Spinal cord (tissue), 10 donors: ENCODE measurements around the gene GPBP1L1. TPM values are rescaled to one million over a fixed set of nuclear protein-coding genes. Genes with fewer than 3 reads are reported as not detected.

Experiments
- DNase-seq, 6 donors: peaks; one replicate each; pipeline versions ENCODE4 v3.0.0 to v3.0.0-alpha.2; 2013 to 2015; ENCODE audit warnings: low spot score in 6 of 6, low read depth in 4 of 6
- H3K27ac ChIP-seq: one replicate; pipeline ENCODE4 v1.5.1; 2013; ENCODE audit warnings: low read depth, low read length, control low read depth
- H3K27me3 ChIP-seq: one replicate; pipeline ENCODE4 v1.6.1; 2013; ENCODE audit warnings: low read length; ENCODE audit not compliant: control insufficient read depth, insufficient read depth
- H3K36me3 ChIP-seq: one replicate; pipeline ENCODE4 v1.6.1; 2013; ENCODE audit warnings: low read length; ENCODE audit not compliant: control insufficient read depth, insufficient read depth
- H3K4me1 ChIP-seq: one replicate; pipeline ENCODE4 v1.6.1; 2013; ENCODE audit warnings: low read length; ENCODE audit not compliant: control insufficient read depth, insufficient read depth
- H3K4me3 ChIP-seq: one replicate; pipeline ENCODE4 v1.5.1; 2013; ENCODE audit warnings: low read depth, low read length, control low read depth
- H3K9me3 ChIP-seq: one replicate; pipeline ENCODE4 v1.6.1; 2013; ENCODE audit warnings: low read length; ENCODE audit not compliant: control insufficient read depth, insufficient read depth
- WGBS: methylation state at CpG from one replicate; pipeline ENCODE4 v1.1.5; 2013; ENCODE audit warnings: missing lambda C conversion rate; ENCODE audit not compliant: insufficient coverage; 5-methylcytosine and 5-hydroxymethylcytosine counted together
- polyA plus RNA-seq, 2 donors: library from polyadenylated mRNA; unstranded; fragments of 120-200 nt; gene quantifications; one replicate each; pipeline ENCODE4 v1.2.1, GENCODE V29; 2013; ENCODE audit not compliant: insufficient read length in 2 of 2
- total RNA-seq, 2 donors: library from RNA; depleted of rRNA in 1 of 2; stranded (reverse); fragments of 120-200 nt in 1 of 2; fragments of >200 nt in 1 of 2; gene quantifications; one replicate each; pipeline versions ENCODE4 v1.2.3 to v1.2.4, GENCODE V29; 2013 to 2014
- donor health status: healthy.

GPBP1L1 gene
- total and polyA plus RNA-seq, 4 donors: 51.0 to 87.0 (median 69.8) TPM

GRCh38 chr1:45621501-45621836, 64.9 kb downstream of the GPBP1L1 start:
- H3K27ac ChIP-seq: no peak overlapping the region
- peaks cover 54% of the 10 kb centered on the region for H3K36me3 ChIP-seq
- DNase-seq: peak in 1 of 6 donors; percentile 7

GRCh38 chr1:45620588-45621500, 65.5 kb downstream of the GPBP1L1 start:
- H3K36me3 ChIP-seq: peaks cover 53% of the 10 kb centered on the region
- no peak overlapping the region for H3K4me3 ChIP-seq
- peaks cover 9% of the 10 kb centered on the region for H3K4me1 ChIP-seq
- no peak overlapping the region for H3K27ac ChIP-seq
- no peaks in the 10 kb centered on the region for H3K27me3 ChIP-seq
- no peaks in the 10 kb centered on the region for H3K9me3 ChIP-seq
- WGBS: 93% methylated on average over 16 of the region's 17 CpGs
- DNase-seq: no peak

More at GRCh38 chr1:45621501-45621836, 64.9 kb downstream of the GPBP1L1 start:
- peaks cover 9% of the 10 kb centered on the region for H3K4me1 ChIP-seq
- H3K9me3 ChIP-seq: no peaks in the 10 kb centered on the region
- no peaks in the 10 kb centered on the region for H3K27me3 ChIP-seq
- no peak overlapping the region for H3K4me3 ChIP-seq
- 87% methylated on average over 3 of the region's 3 CpGs for WGBS

- 71% methylated on average over 8 of the region's 8 CpGs for WGBS
- H3K27me3 ChIP-seq: no peaks in the 10 kb centered on the region
- no peak overlapping the region for H3K27ac ChIP-seq
- DNase-seq: no peak
- peaks cover 63% of the 10 kb centered on the region for H3K36me3 ChIP-seq
- no peak overlapping the region for H3K4me3 ChIP-seq
- no peaks in the 10 kb centered on the region for H3K9me3 ChIP-seq
- peaks cover 9% of the 10 kb centered on the region for H3K4me1 ChIP-seq
These were observed 67.0 kb downstream of the GPBP1L1 start for GRCh38 chr1:45619149-45619921.

- H3K27me3 ChIP-seq: no peaks in the 10 kb centered on the region
- DNase-seq: no peak
- WGBS: 87% methylated on average over 3 of the region's 4 CpGs
- H3K27ac ChIP-seq: no peak overlapping the region
- no peaks in the 10 kb centered on the region for H3K9me3 ChIP-seq
- H3K4me3 ChIP-seq: no peak overlapping the region
- peaks cover 5% of the 10 kb centered on the region for H3K4me1 ChIP-seq
- peaks cover 57% of the 10 kb centered on the region for H3K36me3 ChIP-seq
These were observed 68.7 kb downstream of the GPBP1L1 start for GRCh38 chr1:45617618-45618017.

GRCh38 chr1:45615885-45616284, 70.4 kb downstream of the GPBP1L1 start:
- Histone ChIP-seq H3K9me3 (no peaks in the 10 kb centered on the region), H3K36me3 (peaks cover 40% of the 10 kb centered on the region), H3K27me3 (no peaks in the 10 kb centered on the region), H3K4me3 (no peak overlapping the region), H3K4me1 (no peaks in the 10 kb centered on the region), H3K27ac (no peak overlapping the region)
- no CpG with 5 or more reads among the region's 1 CpG for WGBS
- no peak for DNase-seq

- peaks cover 39% of the 10 kb centered on the region for H3K36me3 ChIP-seq
- 76% methylated on average over 6 of the region's 8 CpGs for WGBS
These were observed 73.3 kb downstream of the GPBP1L1 start for GRCh38 chr1:45612941-45613579.

GRCh38 chr1:45610589-45611226, 75.6 kb downstream of the GPBP1L1 start:
- WGBS: 90% methylated on average over 8 of the region's 10 CpGs
- H3K27ac ChIP-seq: no peak overlapping the region
- no peaks in the 10 kb centered on the region for H3K4me1 ChIP-seq
- H3K9me3 ChIP-seq: no peaks in the 10 kb centered on the region
- DNase-seq: no peak
- peaks cover 27% of the 10 kb centered on the region for H3K36me3 ChIP-seq
- no peak overlapping the region for H3K4me3 ChIP-seq
- no peaks in the 10 kb centered on the region for H3K27me3 ChIP-seq

More at GRCh38 chr1:45612941-45613579, 73.3 kb downstream of the GPBP1L1 start:
- no peaks in the 10 kb centered on the region for H3K9me3 ChIP-seq
- no peak for DNase-seq
- no peak overlapping the region for H3K27ac ChIP-seq
- H3K27me3 ChIP-seq: no peaks in the 10 kb centered on the region
- no peak overlapping the region for H3K4me3 ChIP-seq
- H3K4me1 ChIP-seq: no peaks in the 10 kb centered on the region

GRCh38 chr1:45608175-45609156, 77.9 kb downstream of the GPBP1L1 start:
- Histone ChIP-seq H3K36me3 (peaks cover 15% of the 10 kb centered on the region), H3K27me3 (no peaks in the 10 kb centered on the region), H3K4me1 (no peaks in the 10 kb centered on the region), H3K9me3 (no peaks in the 10 kb centered on the region), H3K4me3 (no peak overlapping the region), H3K27ac (no peak overlapping the region)
- no peak for DNase-seq
- 83% methylated on average over 2 of the region's 5 CpGs for WGBS
